HUES64 (cell line): Measurements from ENCODE around the gene ITSN1.
"Not testable (repeated sequence)": the region's sequence is repeated elsewhere in the genome, so short reads cannot be mapped to it uniquely, and the experiment has no call there.

ENCODE experiments used
- H3K27ac ChIP-seq: 2 replicates; pipeline ENCODE4 v1.7.0; 2013; ENCODE audit warnings: low read depth, low read length, inconsistent platforms
- H3K27me3 ChIP-seq: 2 replicates; pipeline ENCODE4 v1.6.1; 2013; ENCODE audit warnings: mild to moderate bottlenecking, low read length; ENCODE audit not compliant: insufficient read depth
- H3K36me3 ChIP-seq: 2 replicates; pipeline ENCODE4 v1.6.1; 2013; ENCODE audit warnings: mild to moderate bottlenecking, low read length; ENCODE audit not compliant: insufficient read depth
- H3K4me1 ChIP-seq: 2 replicates; pipeline ENCODE4 v1.6.1; 2013; ENCODE audit warnings: mild to moderate bottlenecking, low read length, moderate library complexity; ENCODE audit not compliant: insufficient read depth
- H3K4me3 ChIP-seq: 2 replicates; pipeline ENCODE4 v1.5.1; 2013; ENCODE audit warnings: mild to moderate bottlenecking, low read length, moderate library complexity
- H3K9ac ChIP-seq: 2 replicates; pipeline ENCODE4 v1.6.1; 2013; ENCODE audit warnings: mild to moderate bottlenecking, low read depth, low read length
- H3K9me3 ChIP-seq: 2 replicates; pipeline ENCODE4 v1.6.1; 2013; ENCODE audit warnings: low read depth, low read length; ENCODE audit not compliant: insufficient read depth
- WGBS: fragments of 150-250, 120-280 bp; methylation state at CpG from one replicate; pipeline ENCODE4 v1.1.7; 2013; ENCODE audit warnings: missing lambda C conversion rate; 5-methylcytosine and 5-hydroxymethylcytosine counted together

The ITSN1 gene

DNA sequence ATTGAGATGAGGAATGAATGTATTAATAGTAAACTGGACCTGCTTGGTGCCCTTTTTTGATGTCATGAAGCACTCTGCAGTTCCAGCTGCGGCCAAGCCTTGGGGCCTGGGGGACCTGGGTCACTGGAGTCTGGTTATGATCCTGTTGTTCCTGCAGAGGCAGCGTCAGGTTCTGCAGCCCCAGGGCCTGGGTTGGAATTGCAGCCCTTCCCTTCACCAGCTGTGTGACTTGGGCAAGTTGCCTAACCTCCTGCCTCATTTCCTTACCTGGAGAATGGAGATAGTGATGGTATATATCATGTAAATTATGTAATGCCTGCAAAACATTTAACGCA, 282.4 kb downstream of the ITSN1 start:
- Histone ChIP-seq H3K9me3 (no peaks in the 10 kb centered on the region), H3K36me3 (no peaks in the 10 kb centered on the region), H3K27me3 (no peaks in the 10 kb centered on the region), H3K9ac (no peak overlapping the region), H3K4me3 (no peak overlapping the region), H3K4me1 (no peaks in the 10 kb centered on the region), H3K27ac (no peak overlapping the region)
- WGBS: 94% methylated on average over 3 of the region's 3 CpGs

DNA sequence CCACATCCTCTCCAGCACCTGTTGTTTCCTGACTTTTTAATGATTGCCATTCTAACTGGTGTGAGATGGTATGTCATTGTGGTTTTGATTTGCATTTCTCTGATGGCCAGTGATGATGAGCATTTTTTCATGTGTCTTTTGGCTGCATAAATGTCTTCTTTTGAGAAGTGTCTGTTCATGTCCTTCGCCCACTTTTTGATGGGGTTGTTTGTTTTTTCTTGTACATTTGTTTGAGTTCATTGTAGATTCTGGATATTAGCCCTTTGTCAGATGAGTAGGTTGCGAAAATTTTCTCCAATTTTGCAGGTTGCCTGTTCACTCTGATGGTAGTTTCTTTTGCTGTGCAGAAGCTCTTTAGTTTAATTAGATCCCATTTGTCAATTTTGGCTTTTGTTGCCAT, 283.9 kb downstream of the ITSN1 start:
- H3K27ac ChIP-seq, H3K4me3 ChIP-seq, H3K36me3 ChIP-seq, H3K9me3 ChIP-seq, H3K9ac ChIP-seq, H3K4me1 ChIP-seq, H3K27me3 ChIP-seq: not testable (repeated sequence)
- 80% methylated on average over 1 of the region's 2 CpGs for WGBS

- 9% methylated on average over 6 of the region's 34 CpGs for WGBS
- not testable (repeated sequence) for H3K27me3 ChIP-seq, H3K9me3 ChIP-seq, H3K36me3 ChIP-seq
- Histone ChIP-seq H3K27ac (peak overlapping the region; percentile 78), H3K4me3 (peak overlapping the region; percentile 81), H3K9ac (peak overlapping the region; percentile 95), H3K4me1 (peaks cover 14% of the 10 kb centered on the region)
Measured at GRCh38 chr21:33931052-33931798, 288.9 kb downstream of the ITSN1 start.

DNA sequence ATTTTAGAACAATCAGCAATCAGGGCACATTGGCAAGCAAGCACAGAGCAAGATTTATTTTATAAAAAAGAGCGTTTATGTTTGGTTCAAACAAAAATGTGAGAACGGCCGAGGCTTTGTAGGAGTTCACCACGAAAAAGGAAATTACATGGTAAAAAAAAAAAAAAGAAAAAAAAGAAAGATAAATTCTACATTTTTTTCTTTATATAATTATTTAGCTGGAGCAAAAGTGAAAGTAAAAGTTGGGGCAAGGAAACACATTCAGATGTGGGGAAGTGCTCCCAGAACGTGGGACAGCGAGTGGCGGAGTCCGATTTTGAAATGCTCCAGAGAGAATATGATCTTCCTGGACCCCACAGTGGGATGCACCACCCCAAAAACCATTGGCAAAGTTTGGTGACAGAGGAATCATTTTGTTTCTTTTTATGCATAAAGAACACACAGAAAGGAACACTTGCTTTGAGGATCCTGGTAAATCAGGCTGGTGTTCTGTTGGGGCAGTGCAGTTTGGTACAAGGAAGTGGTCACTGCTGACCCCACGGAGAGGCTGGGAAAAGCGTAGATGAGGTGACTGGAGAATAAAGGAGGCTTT, 289.6 kb downstream of the ITSN1 start:
- Histone ChIP-seq H3K9ac (peak overlapping the region; percentile 95), H3K27me3 (no peaks in the 10 kb centered on the region), H3K4me1 (peaks cover 19% of the 10 kb centered on the region), H3K4me3 (peak overlapping the region; percentile 81), H3K27ac (peak overlapping the region; percentile 78), H3K36me3 (0 out of 2 replicates have a peak, but pooled peaks cover 3% of the 10 kb centered on the region), H3K9me3 (no peaks in the 10 kb centered on the region)
- 79% methylated on average over 9 of the region's 10 CpGs for WGBS

GRCh38 chr21:33932731-33933130, 290.4 kb downstream of the ITSN1 start:
- Histone ChIP-seq H3K4me3 (peak overlapping the region; percentile 81), H3K27ac (no peak overlapping the region), H3K9me3 (no peaks in the 10 kb centered on the region), H3K36me3 (0 out of 2 replicates have a peak, but pooled peaks cover 3% of the 10 kb centered on the region), H3K27me3 (no peaks in the 10 kb centered on the region), H3K4me1 (peaks cover 19% of the 10 kb centered on the region), H3K9ac (no peak overlapping the region)
- 92% methylated on average over 5 of the region's 5 CpGs for WGBS

- H3K9ac ChIP-seq: no peak overlapping the region
- 58% methylated on average over 4 of the region's 4 CpGs for WGBS
- H3K27ac ChIP-seq: no peak overlapping the region
- no peaks in the 10 kb centered on the region for H3K9me3 ChIP-seq
- H3K27me3 ChIP-seq: no peaks in the 10 kb centered on the region
- H3K4me3 ChIP-seq: no peak overlapping the region
- peaks cover 3% of the 10 kb centered on the region; the same call in 1 of the 2 replicates for H3K36me3 ChIP-seq
- H3K4me1 ChIP-seq: peaks cover 18% of the 10 kb centered on the region
Measured at GRCh38 chr21:33936301-33937038, 294.2 kb downstream of the ITSN1 start.

- Histone ChIP-seq H3K9me3 (no peaks in the 10 kb centered on the region), H3K27me3 (no peaks in the 10 kb centered on the region), H3K4me3 (no peak overlapping the region), H3K36me3 (peaks cover 3% of the 10 kb centered on the region; the same call in 1 of the 2 replicates), H3K4me1 (peaks cover 19% of the 10 kb centered on the region), H3K27ac (no peak overlapping the region), H3K9ac (no peak overlapping the region)
- WGBS: 93% methylated on average over 4 of the region's 4 CpGs
Measured at GRCh38 chr21:33937146-33937545, 294.8 kb downstream of the ITSN1 start.

GRCh38 chr21:33937931-33938339, 295.6 kb downstream of the ITSN1 start:
- no peak overlapping the region for H3K9ac ChIP-seq
- peaks cover 24% of the 10 kb centered on the region for H3K4me1 ChIP-seq
- WGBS: 95% methylated on average over 12 of the region's 14 CpGs

DNA sequence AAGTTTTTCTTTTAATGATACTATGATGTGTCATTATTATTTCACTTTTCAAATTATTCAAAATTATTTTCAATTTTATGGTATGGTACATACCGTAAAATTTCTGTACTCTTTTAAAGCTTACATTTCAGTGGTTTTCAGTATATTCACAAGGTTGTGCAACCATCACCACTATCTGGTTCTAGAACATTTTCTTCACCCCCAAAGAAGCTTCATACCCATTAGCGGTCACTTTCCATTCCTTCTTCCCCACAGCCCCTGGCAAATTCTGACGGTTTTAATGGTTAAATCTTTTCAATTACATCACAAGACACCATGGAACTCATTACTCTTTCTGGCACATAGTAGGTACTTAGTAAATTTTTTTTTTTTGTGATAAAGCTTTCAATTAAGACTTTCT, 296.1 kb downstream of the ITSN1 start:
- Histone ChIP-seq H3K27me3 (no peaks in the 10 kb centered on the region), H3K36me3 (peaks cover under 1% of the 10 kb centered on the region; the same call in 1 of the 2 replicates), H3K9me3 (no peaks in the 10 kb centered on the region), H3K4me3 (no peak overlapping the region), H3K4me1 (peaks cover 19% of the 10 kb centered on the region), H3K9ac (no peak overlapping the region), H3K27ac (no peak overlapping the region)
- WGBS: 89% methylated on average over 3 of the region's 3 CpGs

More at GRCh38 chr21:33937931-33938339, 295.6 kb downstream of the ITSN1 start:
- H3K4me3 ChIP-seq: no peak overlapping the region
- H3K27ac ChIP-seq: no peak overlapping the region
- H3K36me3 ChIP-seq: peaks cover 3% of the 10 kb centered on the region; the same call in 1 of the 2 replicates
- H3K9me3 ChIP-seq: no peaks in the 10 kb centered on the region
- H3K27me3 ChIP-seq: no peaks in the 10 kb centered on the region

DNA sequence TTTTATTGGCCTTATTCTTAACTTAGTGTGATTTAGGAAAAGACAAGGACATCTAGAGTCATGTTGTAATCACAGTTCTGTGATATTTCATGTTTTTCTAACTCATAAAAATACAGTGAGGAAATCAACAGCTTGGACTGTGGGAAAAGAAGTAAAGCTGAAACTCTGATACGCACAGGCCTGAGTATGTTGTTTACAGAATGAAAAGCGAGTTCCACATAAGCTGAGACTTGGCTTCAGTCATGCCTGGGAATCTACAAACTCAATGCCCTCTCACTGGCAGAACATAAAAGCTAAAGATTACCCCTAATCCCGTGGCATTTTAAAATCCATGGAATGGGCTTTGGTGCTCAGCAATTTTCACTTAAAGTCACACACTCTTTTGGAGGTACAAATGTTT, 296.9 kb downstream of the ITSN1 start:
- 94% methylated on average over 3 of the region's 3 CpGs for WGBS
- Histone ChIP-seq H3K9me3 (no peaks in the 10 kb centered on the region; the same call in 1 of the 2 replicates), H3K9ac (no peak overlapping the region), H3K27ac (no peak overlapping the region), H3K36me3 (peaks cover under 1% of the 10 kb centered on the region), H3K4me3 (no peak overlapping the region), H3K4me1 (peaks cover 17% of the 10 kb centered on the region), H3K27me3 (no peaks in the 10 kb centered on the region)
